HFF-Myc (cell line): ENCODE data around the gene MYL6B.

Source experiments
- DNase-seq: peaks from one replicate; pipeline ENCODE4 v3.0.0-alpha.2; 2011; ENCODE audit warnings: low read depth; ENCODE audit errors: extremely low read depth
- H3K4me3 ChIP-seq: replicated peaks from 2 replicates; pipeline ENCODE4 v1.5.1; 2011; ENCODE audit warnings: low read depth, mild to moderate bottlenecking, control low read depth, low read length
- TF ChIP-seq, protein P1 (sequence below): IDR thresholded peaks from 2 replicates; pipeline ENCODE4 v1.5.1; 2012; ENCODE audit warnings: mild to moderate bottlenecking, low read depth, low read length, control low read depth; ENCODE audit errors: missing control alignments

The MYL6B gene

DNA sequence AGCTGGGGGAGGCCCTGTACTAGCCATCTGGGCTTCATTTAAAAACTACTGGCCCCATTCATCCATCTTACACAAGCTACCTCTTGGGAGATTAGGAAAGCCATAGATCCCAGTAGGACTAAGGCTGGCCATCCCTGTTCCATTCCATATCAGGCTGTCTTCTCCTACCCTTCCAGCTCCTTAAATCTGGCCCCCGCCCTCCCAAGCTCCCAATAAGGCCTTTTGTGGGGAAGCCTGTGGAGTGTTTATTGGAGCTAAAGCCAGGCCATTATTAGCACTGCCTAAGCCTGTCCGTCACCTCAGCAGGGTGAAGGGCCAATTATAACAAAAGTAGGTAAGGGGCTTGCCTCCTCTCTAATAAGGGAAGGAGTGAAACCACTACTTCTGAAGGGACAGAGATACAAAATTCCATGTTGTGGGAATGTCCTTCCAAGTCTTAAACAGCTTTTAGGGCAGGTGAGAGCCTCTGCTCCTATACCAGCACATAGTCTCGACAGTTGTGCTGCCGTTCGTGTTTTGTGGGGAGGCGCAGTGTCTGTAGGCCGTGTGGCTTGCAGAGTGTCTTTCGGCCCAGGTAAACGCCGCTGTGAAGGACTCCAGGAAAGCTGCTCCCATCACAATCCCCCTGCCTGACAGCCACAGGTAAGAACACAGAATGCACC, 9.4 kb downstream of the MYL6B start:
- TF ChIP-seq, protein P1, sequence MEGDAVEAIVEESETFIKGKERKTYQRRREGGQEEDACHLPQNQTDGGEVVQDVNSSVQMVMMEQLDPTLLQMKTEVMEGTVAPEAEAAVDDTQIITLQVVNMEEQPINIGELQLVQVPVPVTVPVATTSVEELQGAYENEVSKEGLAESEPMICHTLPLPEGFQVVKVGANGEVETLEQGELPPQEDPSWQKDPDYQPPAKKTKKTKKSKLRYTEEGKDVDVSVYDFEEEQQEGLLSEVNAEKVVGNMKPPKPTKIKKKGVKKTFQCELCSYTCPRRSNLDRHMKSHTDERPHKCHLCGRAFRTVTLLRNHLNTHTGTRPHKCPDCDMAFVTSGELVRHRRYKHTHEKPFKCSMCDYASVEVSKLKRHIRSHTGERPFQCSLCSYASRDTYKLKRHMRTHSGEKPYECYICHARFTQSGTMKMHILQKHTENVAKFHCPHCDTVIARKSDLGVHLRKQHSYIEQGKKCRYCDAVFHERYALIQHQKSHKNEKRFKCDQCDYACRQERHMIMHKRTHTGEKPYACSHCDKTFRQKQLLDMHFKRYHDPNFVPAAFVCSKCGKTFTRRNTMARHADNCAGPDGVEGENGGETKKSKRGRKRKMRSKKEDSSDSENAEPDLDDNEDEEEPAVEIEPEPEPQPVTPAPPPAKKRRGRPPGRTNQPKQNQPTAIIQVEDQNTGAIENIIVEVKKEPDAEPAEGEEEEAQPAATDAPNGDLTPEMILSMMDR: no peak
- no peak for DNase-seq
- no peak overlapping the region for H3K4me3 ChIP-seq

DNA sequence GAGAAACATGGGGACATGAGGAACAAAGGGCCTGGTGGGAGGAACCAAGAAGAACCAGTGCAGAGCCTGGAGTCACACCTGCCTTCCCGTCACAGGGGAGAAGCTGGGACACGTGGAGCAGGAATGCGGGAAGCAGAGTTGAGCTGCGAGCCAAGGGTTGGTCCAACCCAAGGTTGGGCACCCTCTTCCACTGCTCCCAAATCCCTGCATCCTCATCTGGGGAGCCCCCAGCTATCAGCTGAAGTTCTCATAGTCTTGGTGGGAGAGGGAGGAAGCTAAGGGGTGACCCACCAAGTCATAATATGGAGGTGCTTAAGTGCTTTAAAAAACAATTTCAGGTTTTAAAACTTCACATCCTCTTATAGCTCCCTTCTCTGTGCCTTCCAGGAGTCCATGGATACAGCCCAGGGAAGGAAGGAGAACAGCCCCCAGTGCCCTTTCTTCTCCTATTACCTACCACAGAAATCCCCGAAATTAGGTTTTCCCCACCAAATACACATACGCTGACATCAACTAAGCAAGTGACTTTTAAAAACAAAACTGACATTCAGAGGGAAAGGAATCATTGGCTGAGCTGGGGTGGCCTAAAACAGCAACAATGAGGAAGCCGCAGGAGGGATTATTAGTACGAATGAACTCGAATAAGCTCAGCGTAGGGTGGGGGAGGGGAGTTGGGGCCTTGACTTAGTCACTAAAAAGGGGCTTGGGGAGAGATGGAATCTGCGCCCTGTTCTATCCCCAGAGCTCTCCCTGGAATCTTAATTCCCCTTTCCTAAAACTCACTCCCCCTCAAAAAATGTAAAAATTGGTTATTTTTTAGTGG, 10.3 kb downstream of the MYL6B start:
- no peak for DNase-seq
- TF ChIP-seq, protein P1: no peak
- no peak overlapping the region for H3K4me3 ChIP-seq

GRCh38 chr12:56163533-56164344, 11.4 kb downstream of the MYL6B start:
- H3K4me3 ChIP-seq: no peak overlapping the region
- DNase-seq: no peak
- TF ChIP-seq, protein P1: no peak

DNA sequence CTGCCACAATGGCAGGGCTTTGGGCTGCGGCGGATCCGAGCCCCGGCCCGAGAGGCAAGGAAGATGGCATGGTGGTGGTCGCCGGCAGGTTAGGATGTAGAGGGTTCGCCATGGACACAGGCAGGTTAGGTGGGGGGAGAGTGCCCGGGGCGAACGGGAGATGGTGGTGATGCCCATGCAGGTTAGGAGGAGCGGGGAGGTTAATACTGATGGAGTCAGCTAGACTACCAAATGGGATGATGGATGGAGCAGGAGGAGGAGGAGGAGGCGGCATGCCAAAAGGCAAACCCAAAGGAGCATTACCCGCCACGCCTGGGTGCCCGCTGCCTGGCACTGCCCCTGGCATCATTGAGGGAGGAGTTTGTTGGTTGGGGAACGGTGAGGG, 11.9 kb downstream of the MYL6B start:
- no peak for DNase-seq
- TF ChIP-seq, protein P1: no peak
- H3K4me3 ChIP-seq: no peak overlapping the region

GRCh38 chr12:56165369-56165768, 13.0 kb downstream of the MYL6B start:
- TF ChIP-seq, protein P1: no peak

GRCh38 chr12:56169229-56169759, 16.9 kb downstream of the MYL6B start:
- H3K4me3 ChIP-seq: no peak overlapping the region
- no peak for DNase-seq
- TF ChIP-seq, protein P1: no peak

More at GRCh38 chr12:56165369-56165768, 13.0 kb downstream of the MYL6B start:
- DNase-seq: no peak
- no peak overlapping the region for H3K4me3 ChIP-seq
